ENCODE data around the gene RSPH9. TPM values are rescaled to one million over a fixed set of nuclear protein-coding genes. Genes with fewer than 3 reads are reported as not detected.

The RSPH9 gene
- total RNA-seq, 1 experiment from 2014 or later: not detected

DNA sequence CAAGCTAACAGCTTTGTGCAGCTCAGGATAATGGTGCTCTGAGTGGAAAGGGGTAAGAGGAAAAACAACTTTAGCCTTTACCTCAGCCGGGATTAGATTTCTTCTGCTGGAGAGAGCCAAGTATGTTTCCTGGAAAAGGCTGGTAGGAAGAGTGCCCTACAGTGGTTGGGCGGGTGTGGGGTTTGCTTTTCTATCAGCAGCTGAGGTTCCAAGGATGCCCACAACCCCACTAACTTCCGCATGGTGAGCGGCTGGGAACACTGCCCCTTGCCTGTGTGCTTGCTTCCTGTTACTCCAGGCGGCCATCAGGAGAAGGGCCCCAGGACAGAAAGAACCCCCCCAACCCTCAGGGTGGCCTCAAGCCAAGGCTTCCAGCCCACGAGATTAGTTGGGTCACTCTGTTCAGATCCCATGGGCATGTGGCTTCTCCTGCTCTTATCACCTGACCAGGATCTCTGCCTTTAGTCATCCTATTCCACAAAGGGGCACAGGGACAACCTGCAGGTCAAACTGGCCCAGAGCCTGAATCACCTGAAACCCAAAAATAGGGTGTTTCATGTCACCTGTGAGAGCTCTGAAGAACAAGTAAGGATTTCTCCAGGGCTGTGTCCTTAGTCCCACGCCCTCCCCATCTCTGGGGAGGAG is 32.2 kb downstream of the RSPH9 start:
- H3K9ac ChIP-seq (ENCODE audit: low read length): no peak overlapping the region
- H3K4me2 ChIP-seq (ENCODE audit: low read length): no peak overlapping the region
- ChIA-PET CTCF (no interaction called here), POLR2A (ENCODE audit: unreplicated experiment) (no interaction called here)
- DNase-seq: no peak
- H3F3A ChIP-seq (ENCODE audit: low read length, unreplicated experiment): no peaks in the 10 kb centered on the region
- TF ChIP-seq EZH2 (IDR thresholded peaks at IDR 0.05; ENCODE audit: low read length, unreplicated experiment): no peak
- TF ChIP-seq, protein P1, sequence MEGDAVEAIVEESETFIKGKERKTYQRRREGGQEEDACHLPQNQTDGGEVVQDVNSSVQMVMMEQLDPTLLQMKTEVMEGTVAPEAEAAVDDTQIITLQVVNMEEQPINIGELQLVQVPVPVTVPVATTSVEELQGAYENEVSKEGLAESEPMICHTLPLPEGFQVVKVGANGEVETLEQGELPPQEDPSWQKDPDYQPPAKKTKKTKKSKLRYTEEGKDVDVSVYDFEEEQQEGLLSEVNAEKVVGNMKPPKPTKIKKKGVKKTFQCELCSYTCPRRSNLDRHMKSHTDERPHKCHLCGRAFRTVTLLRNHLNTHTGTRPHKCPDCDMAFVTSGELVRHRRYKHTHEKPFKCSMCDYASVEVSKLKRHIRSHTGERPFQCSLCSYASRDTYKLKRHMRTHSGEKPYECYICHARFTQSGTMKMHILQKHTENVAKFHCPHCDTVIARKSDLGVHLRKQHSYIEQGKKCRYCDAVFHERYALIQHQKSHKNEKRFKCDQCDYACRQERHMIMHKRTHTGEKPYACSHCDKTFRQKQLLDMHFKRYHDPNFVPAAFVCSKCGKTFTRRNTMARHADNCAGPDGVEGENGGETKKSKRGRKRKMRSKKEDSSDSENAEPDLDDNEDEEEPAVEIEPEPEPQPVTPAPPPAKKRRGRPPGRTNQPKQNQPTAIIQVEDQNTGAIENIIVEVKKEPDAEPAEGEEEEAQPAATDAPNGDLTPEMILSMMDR (conservative IDR thresholded peaks at IDR 0.05; ENCODE audit: low read depth, low read length): no peak
- no peak for TF ChIP-seq EZH2phosphoT487 (IDR thresholded peaks at IDR 0.05; ENCODE audit: borderline replicate concordance, low read length)
- H3K79me2 ChIP-seq (ENCODE audit: low read length): peaks cover 15% of the 10 kb centered on the region
- no TSS peak for BruUV-seq (replicated peaks)
- ATAC-seq: no peak
- no peaks in the 10 kb centered on the region for H3K9me2 ChIP-seq (replicated peaks; ENCODE audit: low read length)
- H3K27me3 ChIP-seq (ENCODE audit: low read length): no peaks in the 10 kb centered on the region
- no peaks in the 10 kb centered on the region for H3K4me1 ChIP-seq (ENCODE audit: insufficient read depth, low read length)
- no peak overlapping the region for H3K4me3 ChIP-seq (ENCODE audit: low read length)
- H4K20me1 ChIP-seq (ENCODE audit: low read length): 0 out of 2 replicates have a peak, but pooled peaks cover 3% of the 10 kb centered on the region
- H3K27ac ChIP-seq (ENCODE audit: low read length): no peak overlapping the region
- H3K36me3 ChIP-seq (ENCODE audit: low read depth, low read length): peaks cover 64% of the 10 kb centered on the region
- H2AFZ ChIP-seq (ENCODE audit: low read length): no peak overlapping the region
- intact Hi-C loops (cut with micrococcal nuclease): no loop called here
- no peaks in the 10 kb centered on the region for H3K9me3 ChIP-seq (ENCODE audit: low read length)

DNA sequence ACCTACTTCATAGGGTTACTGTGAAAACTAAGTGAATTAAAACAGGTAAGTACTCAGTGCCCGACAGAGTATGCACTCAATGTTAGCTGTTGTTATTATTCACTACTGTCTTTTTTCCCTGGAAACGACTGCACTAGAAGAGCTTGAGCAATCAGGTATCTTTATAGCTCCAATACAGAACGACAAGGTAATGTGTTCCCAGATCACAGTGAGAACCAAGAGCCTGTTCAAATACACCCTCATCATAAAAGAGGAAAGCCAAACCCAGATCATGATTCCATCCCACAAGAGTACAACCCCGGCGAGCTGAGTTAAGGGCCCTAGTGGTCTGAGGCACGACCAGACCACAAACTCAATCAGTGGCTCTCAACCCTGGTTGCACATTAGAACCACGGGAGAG is 32.9 kb downstream of the RSPH9 start:
- POLR2A ChIA-PET (ENCODE audit: unreplicated experiment): no interaction called here
- ATAC-seq (no peak), DNase-seq (no peak)

DNA sequence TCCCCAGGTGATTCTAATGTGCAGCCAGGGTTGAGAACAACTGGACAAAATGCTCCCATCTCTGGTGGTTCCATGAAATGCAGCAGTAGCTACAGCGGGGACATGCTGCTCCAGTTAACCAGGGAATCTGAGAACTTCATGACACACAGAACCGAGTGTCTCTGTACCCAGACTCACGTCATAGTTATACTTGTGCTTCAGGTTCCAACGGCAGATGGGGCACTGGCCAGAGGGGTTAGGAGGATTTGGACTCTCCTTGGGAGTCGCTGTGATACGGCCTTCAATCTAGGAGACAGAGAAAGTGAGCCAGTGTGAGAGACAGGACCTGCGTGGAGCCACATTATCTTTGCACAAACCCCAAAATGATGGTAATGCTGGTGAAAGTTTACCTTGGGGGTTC is 33.5 kb downstream of the RSPH9 start:
- TF ChIP-seq, protein P1 (conservative IDR thresholded peaks at IDR 0.05; ENCODE audit: low read depth, low read length): no peak
- no peak for TF ChIP-seq EZH2 (IDR thresholded peaks at IDR 0.05; ENCODE audit: low read length, unreplicated experiment)
- TF ChIP-seq EZH2phosphoT487 (IDR thresholded peaks at IDR 0.05; ENCODE audit: borderline replicate concordance, low read length): no peak
- DNase-seq (no peak), ATAC-seq (no peak)
- Histone ChIP-seq H3K9ac (ENCODE audit: low read length) (no peak overlapping the region), H3K79me2 (ENCODE audit: low read length) (peaks cover 28% of the 10 kb centered on the region), H3K27me3 (ENCODE audit: low read length) (no peaks in the 10 kb centered on the region), H3K36me3 (ENCODE audit: low read depth, low read length) (peaks cover 62% of the 10 kb centered on the region), H2AFZ (ENCODE audit: low read length) (no peak overlapping the region), H3K4me2 (ENCODE audit: low read length) (no peak overlapping the region), H3K9me2 (replicated peaks; ENCODE audit: low read length) (no peaks in the 10 kb centered on the region), H4K20me1 (ENCODE audit: low read length) (peaks cover 3% of the 10 kb centered on the region; the same call in 1 of the 2 replicates), H3K4me3 (ENCODE audit: low read length) (no peak overlapping the region), H3K9me3 (ENCODE audit: low read length) (no peaks in the 10 kb centered on the region), H3K27ac (ENCODE audit: low read length) (no peak overlapping the region), H3K4me1 (ENCODE audit: insufficient read depth, low read length) (no peaks in the 10 kb centered on the region), H3F3A (ENCODE audit: low read length, unreplicated experiment) (no peaks in the 10 kb centered on the region)
- intact Hi-C loops (cut with micrococcal nuclease): no loop called here
- ChIA-PET CTCF (no interaction called here), POLR2A (ENCODE audit: unreplicated experiment) (no interaction called here)
- no TSS peak for BruUV-seq (replicated peaks)

More for the DNA sequence above, 32.9 kb downstream of the RSPH9 start:
- Histone ChIP-seq H3K79me2 (ENCODE audit: low read length) (peaks cover 22% of the 10 kb centered on the region), H3K9me2 (replicated peaks; ENCODE audit: low read length) (no peaks in the 10 kb centered on the region), H2AFZ (ENCODE audit: low read length) (no peak overlapping the region), H4K20me1 (ENCODE audit: low read length) (peaks cover 3% of the 10 kb centered on the region; the same call in 1 of the 2 replicates), H3K4me2 (ENCODE audit: low read length) (no peak overlapping the region), H3F3A (ENCODE audit: low read length, unreplicated experiment) (no peaks in the 10 kb centered on the region), H3K4me1 (ENCODE audit: insufficient read depth, low read length) (no peaks in the 10 kb centered on the region), H3K36me3 (ENCODE audit: low read depth, low read length) (peaks cover 64% of the 10 kb centered on the region), H3K27ac (ENCODE audit: low read length) (no peak overlapping the region), H3K9me3 (ENCODE audit: low read length) (no peaks in the 10 kb centered on the region), H3K27me3 (ENCODE audit: low read length) (no peaks in the 10 kb centered on the region), H3K4me3 (ENCODE audit: low read length) (no peak overlapping the region), H3K9ac (ENCODE audit: low read length) (no peak overlapping the region)
- CTCF ChIA-PET: no interaction called here
- TF ChIP-seq EZH2phosphoT487 (IDR thresholded peaks at IDR 0.05; ENCODE audit: borderline replicate concordance, low read length) (no peak), EZH2 (IDR thresholded peaks at IDR 0.05; ENCODE audit: low read length, unreplicated experiment) (no peak)
- TF ChIP-seq, protein P1 (conservative IDR thresholded peaks at IDR 0.05; ENCODE audit: low read depth, low read length): no peak
- intact Hi-C loops (cut with micrococcal nuclease): no loop called here
- BruUV-seq (replicated peaks): no TSS peak

All from PC-3 (cell line).